GM21381 (cell line): ENCODE data around the gene RIPK4.
"Not testable (repeated sequence)": the region's sequence is repeated elsewhere in the genome, so short reads cannot be mapped to it uniquely, and the experiment has no call there.

Source experiments
- ATAC-seq: cut with Tn5 transposase; IDR thresholded peaks from one replicate; pipeline ENCODE4 v1.9.1; 2021; ENCODE audit warnings: mild to moderate bottlenecking, moderate library complexity; ENCODE audit not compliant: unreplicated experiment

Gene RIPK4

DNA sequence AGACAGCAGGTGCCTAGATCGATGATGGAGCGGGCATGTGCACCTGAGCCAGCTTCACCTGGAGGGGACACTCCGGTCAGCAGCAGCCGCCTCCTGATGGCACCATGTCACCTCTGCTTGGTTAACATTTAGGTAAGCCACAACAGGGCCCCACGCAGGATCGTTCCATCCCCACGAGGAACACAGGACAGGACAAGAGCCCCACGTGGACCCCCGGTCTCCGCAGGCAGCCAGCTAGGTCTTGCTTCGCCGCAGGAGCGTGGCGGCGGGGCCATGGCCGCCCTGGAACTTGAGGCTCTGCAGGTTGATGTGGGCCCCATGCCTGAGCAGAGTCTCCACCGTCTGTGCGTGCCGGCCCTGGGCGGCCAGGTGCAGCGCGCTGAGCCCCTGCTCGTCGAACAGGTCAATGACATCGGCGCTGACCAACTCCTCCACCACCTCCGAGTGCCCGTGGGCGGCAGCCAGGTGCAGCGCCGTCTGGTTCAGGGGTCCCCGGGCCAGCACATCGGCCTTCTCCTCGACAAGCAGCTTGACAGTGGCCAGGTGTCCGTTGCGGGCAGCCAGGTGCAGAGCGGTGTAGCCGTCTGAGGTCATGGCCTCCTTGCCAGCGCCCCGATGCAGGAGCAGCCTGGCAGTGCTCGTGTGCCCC is 26.1 kb downstream of the RIPK4 start:
- no peak for ATAC-seq

DNA sequence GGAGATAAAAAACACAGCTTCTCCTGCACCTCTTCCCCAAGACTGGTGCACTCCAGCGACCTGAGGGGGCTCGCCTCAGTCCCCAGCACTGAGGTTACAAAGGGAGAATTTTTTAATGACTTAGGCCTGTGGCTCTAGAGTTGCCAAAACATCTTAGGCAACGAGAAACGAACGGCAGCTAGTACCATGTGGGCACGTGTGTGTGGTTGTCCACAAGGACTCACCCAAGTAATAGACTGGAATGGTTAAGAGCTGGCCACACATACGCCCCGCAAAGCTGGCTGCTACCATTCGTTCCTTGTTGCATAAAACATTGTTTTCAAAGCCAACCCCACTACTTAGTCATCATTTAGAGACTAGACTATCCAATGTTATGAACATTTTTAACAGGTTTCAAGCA is 26.9 kb downstream of the RIPK4 start:
- no peak for ATAC-seq

DNA sequence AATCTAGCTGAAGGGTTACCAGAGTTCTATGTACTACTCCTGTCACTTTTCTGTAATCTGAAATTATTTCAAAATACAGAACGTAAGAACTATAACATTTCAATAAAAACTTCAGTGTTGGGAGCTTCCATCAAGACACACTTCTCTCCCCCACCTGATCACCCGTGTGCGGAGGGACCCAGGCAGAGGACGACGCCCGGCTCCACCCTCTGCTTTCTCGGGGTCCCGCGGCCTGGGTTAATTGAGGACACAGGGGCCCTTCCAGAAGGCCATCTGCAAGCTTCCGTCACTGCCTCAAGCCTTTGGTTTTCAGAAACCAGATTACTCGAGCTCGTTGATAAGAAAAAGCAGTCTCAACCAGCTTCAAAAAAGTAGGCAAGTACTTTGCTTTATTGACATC is 27.8 kb downstream of the RIPK4 start:
- no peak for ATAC-seq

DNA sequence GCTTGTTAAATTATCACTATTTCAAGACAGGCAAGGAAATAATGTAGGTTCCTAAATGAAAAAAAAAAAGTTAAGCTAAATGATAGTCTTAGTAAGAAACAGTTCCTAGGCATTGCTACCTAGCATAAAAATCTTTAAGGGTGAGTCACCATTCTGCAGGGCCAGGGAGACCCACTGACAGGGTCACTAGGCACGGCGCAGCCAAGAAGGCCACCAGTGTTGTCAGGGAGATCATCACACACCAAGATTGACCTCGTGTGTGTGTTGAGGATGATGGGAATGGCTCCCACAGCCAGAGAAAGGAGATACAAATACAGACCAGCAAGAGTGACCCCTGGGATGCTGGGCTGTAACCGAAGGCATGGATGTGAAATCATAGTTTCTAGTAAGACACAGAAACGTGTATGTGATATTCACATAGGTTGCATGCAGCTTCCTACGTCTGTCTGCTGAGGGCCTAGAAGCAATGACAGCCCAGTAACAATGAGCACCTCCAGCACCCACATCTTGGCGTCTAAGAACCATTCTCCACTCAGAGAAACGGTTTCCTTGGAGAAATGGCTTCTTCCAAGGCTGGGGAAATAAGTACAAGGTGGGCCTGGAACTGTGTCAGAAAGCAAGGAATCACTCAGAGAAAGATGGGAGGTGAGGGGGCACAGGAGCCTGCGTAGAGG is 29.1 kb downstream of the RIPK4 start:
- no peak for ATAC-seq

DNA sequence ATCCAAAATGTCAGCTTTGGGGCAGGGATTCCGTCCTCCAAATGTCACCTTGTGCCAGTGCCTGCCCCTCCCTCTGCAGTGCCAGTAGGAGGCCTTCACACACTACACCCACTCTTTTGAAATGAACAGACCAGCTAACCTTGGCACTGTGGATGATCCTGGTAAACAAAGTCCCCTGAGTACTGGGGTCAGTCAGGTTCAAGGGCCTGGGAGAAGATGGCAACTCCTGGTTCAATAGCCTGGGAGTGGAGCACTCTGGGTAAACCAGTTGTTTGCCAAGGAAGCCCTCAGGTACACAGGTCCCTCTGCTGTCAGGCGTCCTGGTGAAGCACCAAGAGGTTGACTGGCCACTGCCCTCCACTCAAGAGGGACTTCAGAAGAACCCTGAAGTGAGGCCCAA is 30.4 kb downstream of the RIPK4 start:
- no peak for ATAC-seq

DNA sequence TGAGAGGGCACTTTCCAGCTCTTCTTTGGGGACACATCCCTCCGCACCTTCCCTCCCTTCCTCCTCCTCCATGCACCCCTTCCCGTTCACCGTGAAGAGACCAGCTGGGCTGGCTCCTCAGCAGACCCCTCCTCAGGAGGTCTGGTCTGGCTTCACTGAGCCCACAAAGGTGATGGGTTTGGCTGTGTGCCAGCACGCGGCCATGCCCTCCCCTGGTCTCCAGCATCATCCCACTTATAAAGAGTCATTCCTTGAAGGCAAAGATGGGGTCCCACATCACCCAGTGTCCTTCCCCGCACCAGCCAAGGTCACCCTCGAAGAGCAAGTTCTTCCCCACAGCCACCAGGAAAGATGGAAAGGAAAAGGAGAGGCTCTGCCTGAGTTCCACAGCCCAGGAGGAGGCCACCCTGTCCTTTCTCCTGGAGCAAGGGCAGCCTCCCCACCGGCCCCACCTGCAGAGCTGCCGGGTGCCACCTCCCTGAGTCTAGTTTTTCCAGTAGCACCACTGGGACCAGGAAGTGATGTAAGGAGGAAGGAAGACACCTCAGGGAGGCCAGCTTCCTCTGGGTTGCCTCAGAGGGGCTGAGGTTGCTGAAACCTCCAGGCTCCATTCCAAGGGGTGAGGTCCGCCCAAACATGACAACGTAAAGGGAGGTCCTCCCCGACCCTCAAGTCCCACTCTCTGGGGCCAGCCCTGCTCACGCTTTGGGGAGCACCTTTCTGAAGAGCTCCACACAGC is 32.7 kb downstream of the RIPK4 start:
- no peak for ATAC-seq

DNA sequence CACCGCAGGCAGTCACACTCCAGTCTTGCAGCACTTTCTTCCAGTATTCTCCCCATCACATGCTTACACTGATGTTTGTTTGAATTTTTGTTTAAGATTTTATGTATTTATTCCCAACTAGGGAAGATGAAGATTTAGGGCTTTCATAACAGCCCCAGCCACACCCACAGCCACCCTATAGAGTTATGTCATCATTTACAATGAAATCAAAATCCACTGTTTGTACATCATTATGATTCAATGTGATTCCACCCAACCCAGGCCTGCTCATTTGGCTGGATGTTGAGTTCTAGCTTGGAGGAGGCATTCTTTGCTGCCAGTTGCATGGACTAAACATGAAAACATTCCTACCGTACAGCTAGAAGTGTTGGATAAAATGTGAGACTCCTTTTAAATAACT is 35.8 kb downstream of the RIPK4 start:
- ATAC-seq: no peak

DNA sequence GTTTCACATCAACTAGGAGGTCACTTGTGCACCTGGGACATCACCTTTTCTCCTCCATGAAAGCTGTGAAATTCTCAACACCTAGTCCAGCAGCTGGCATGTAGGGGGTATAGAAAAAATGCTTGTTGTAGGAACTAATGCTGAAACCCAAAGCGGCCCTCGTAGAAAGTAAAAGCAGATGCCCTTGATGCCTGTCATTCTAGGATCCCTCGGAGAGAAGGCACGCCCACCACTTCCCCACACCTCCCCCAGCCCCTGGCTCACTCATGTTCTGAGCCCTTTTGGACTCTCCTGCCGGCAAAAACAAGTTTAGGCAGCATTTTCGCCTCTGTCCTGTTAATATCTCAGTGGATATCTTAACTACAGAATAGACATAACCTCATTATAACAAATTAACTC is 36.5 kb downstream of the RIPK4 start:
- ATAC-seq: no peak

DNA sequence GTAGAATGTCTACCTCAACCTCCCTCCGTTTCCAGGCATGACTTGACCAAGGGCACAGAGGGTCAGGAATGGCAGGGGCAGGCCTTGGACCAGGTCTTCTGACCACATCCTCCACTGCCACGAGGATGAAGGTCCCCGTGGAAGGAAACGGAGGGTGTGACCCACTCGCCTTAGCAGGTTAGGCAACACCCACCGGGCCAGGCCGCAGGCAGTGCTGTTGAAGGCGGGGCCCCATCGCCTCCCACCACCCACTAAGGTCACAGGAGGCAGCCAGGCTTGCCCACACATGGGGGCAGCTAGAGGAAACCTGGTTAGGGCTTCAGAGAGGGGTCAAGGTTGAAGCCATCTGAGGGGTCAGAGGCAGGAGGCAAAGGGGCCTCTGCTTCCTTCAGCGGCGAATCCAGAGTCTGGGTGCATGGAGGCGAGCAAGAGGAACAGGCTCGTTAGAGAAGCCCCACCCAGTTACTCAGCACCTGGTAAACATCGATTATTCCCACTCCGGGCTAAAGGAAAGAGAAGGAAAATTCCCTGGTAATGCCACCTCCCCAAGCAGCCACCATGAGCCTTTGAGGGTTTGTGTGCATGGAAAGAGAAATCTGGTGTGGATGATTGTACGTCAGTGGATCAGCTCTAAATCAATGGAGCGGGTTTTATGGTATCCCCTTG is 37.0 kb downstream of the RIPK4 start:
- no peak for ATAC-seq

DNA sequence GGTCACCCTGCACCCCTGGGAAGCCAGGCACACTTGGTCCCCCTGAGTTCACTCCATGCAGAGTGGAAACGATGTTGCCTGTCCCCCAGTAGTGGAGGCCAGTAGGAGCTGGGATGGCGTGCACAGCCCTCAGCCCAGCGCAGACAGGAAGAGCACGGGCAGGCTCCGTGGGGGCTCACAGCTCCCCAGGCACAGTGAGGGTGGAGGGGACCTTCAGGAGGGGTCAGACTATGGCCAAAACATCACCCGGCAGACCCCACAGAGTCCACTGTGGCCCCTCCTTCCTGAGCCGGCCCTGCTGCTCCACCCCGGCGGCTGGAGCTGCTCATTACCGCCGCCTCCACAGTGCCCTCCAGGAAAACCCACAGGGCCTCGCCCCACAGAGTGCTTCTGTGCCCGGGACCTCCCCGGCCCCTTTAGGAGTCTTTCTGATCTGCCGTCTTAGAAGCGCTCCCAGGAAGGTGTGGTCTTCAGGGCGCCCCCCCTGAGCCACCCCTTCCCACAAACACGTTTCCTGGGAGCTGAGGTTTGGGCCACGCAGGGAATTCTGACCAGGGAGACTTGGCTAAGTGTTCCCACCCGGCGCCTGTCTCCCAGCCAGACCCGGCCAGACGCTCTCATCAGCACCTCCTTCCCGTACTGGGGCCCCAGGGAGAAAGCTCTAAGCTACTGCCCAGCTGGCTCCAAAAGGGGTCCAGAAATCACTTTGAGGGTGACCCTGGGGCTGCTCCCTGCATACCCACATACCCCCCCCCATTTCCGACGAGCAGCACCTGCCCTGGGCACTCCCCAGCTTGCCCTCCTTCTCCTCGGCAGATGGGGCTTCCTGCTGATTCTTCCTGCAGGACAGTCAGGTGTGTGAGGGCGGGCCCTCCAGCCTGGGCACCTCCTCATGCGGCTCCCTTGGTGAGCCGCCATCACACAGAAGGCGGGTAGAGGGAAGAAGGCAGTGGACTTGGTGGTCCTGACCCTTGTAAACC is 38.8 kb downstream of the RIPK4 start:
- ATAC-seq: no peak

DNA sequence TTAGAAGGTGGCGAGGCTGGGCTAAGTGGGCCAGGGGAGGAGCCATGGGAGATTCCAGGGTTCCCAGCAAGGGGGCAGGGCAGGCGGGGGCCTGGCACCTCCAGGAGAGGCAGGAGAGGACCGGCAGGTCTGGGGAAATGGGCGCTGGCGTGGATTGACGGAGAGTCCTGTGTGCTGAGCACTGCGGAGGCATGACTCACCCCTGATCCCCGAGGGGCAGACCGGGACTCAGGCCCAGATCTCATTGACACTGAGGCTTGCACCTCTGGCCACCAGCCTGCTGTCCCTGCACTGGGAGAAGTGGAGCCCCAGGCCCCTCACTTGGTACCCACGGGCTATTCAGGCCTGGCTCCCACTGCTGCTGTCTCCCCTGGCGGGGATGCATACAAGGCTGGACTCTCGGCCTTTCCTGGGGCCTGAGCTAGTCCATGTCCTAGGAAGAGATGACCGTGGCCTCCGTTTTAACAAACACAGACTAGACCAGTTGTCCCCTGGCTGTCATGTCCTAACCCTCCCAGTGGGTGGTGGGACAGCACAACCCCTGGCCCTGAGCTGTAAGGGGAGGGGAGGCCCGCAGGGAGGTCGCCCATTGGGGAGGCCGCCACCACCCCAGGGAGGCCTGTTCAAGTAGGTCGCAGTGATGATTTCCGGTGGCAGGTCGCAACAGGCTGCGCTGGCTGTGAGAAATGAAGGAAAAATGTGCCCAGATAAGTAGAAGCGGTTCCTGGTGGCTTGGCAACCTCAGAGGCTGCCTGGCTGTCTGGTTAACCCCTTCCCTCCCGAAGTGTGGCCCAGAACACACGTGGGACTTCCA is 39.7 kb downstream of the RIPK4 start:
- ATAC-seq: no peak

DNA sequence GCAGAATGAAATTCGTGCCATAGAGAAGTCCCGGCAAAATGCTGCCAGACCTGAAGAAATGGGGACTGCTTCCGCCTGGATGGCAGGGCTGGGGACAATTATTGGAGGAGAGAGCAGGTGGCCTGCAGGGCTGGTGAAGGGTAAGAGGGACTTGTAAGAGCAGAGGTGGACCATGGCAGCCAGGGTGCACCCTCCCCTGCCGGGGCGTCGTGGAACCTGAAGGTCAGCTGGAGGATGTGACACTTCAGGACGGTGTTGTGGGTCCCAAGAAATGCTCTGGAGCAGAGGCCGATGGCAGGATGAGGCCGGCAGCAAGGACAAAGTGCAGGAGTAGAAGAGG is 40.3 kb downstream of the RIPK4 start:
- ATAC-seq: no peak

DNA sequence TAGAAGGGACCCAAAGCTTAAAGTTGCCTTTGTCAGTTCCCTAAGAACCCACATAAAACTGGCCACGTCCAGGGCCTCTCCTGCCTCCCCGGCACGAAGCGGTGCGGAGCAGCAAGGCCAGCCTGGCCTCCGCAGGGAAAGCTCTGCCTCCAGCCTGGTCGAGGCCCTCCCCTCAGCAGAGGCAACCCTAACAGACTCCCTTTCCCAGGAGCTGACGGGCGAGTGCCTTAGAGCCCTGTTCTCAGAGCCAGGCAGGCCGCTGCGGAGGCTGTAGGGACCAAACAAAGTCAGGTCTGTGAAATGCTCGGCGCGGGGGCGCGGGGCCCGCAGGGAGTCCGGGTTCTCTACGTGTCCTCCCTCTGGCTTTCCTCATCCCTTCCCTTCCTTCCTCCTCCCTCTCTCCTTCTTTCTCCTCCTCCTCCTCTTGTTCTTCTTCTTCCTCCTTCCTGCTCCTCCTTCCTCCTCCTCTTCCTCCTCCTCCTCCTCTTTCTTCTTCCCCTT is 40.7 kb downstream of the RIPK4 start:
- ATAC-seq: no peak

DNA sequence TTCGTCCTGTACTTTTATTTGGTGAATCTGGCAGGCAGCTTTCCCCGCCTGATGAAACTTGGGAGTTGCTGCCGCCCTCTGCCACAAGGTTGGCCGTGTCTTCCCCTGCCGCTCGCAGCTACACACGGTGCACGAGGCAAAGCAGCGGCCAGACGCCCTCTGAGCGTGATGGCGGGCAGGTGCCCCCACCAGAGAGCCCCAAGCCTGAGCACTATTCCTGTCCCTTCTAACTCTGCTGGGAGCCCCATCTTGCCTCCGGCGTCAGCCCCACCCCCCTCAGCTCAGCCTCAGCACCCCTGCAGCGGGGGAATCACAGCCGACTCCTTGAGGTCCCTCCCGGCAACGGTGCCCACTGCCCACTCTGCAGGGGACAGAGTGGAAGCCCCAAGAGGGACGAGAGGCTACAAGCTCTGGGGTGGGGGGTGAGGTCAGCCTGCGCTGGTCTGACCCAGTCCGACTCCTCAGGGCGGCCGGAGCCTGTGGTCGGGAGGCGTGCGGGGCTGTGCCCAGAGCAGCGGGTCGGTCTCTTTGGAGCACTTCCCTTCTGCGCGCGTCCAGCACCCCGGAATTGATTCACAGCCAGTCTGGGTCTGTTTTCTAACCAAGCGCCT is 41.3 kb downstream of the RIPK4 start:
- no peak for ATAC-seq

DNA sequence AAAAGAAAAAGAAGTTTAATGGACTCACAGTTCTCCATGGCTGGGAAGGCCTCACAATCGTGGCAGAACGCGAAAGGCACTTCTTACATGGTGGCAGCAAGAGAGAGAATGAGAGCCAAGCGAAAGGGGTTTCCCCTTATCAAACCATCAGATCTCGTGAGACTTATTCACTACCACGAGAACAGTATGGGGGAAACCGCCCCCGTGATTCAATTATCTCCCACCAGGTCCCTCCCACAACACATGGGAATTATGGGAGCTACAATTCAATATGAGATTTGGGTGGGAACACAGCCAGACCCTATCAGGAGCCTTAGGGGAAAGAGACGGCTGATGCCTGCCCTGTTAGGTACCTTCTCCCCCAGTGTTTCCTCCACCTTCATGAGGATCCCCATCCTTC is 43.0 kb downstream of the RIPK4 start:
- not testable (repeated sequence) for ATAC-seq

DNA sequence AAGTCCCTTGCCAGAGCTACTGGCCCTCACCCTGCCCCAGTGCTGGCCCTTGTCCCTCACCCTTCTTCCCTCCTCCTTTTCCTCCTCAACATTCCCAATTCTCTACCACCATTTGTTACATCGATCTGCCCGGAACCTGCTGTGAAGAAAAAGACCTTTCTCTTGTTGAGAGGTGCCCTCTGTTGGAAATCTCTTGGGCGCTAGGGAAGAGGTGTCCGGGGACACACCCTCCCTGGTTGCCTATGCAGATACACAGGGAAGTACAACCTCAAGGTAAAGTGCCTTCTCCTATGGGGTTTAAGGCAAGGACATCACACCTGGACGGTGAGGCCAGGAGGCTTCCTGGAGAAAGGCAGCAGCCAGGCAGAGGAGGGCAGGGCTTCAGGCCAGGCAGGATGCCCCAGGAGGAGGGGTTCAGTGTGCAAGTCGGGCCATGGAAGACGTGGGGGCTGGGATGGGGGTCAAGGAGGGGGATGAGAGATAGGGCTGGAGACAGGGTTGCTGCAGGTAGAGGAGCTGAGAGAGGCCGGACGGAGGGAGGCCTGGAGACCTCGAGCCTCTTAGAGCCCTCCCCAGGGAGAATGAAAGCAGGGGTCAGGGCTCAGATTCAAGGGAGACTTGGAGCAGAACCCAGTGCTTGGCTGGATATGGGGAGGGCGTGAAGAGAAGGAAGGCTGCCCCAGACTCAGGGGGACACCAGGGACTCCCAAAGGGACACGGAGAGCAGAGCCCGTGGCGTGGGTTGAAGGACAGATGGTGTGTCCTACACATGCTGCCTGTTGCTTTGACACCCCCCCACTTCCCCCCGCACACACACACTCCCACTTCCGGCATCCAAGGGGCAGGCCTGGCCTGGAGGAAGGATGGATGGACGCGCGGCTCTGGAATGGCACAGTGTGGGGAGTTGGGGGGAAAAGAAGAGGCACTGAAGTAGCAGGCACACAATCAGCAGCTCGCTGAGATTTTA is 44.5 kb downstream of the RIPK4 start:
- no peak for ATAC-seq

DNA sequence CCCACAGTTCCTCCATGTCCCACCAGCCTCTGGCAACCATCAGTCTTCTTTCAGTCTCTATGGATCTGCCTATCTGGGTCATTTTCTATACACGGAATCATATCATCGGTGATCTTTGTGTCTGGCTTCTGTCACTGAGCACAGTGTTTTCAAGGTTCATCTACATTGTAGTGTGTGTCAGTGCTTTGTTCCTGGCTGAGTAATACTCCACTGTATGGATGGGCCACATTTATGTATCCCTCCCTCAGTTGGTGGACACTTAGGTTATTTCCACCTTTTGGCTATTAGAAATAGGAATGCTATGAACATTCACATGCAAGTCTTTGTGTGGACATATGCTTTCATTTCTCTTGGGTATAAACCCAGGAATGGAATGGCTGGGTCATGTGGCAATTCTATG is 46.6 kb downstream of the RIPK4 start:
- ATAC-seq: no peak

DNA sequence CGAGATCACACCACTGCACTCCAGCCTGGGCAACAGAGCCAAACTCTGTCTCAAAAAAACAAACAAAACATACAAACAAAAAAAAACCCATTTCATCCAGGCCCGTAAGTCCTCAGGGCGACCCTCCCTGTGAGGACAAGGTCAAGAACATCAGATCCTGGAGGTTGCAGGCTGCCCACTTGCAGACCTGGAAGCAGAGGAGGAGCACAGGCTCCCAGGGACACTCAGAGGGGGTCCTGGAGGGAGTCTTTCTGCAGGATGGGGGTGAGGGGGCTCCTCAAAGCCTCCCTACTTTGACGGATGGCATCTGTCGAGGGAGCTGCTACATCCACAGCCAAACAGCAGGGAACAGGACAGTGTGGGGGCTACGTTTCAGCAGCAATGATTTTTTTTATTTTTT is 47.2 kb downstream of the RIPK4 start:
- no peak for ATAC-seq
